Measurements from ENCODE around the gene UCN2.

- TF ChIP-seq CTCF (IDR thresholded peaks at IDR 0.05) (no peak), POLR2A (IDR thresholded peaks at IDR 0.05) (no peak)
Observed at GRCh38 chr3:48532271-48532976, 31.2 kb downstream of the UCN2 start.

Measured in testis (tissue), 2 donors.